Caki2 (cell line): ENCODE measurements around the gene CALHM1. TPM values are rescaled to one million over a fixed set of nuclear protein-coding genes. Genes with fewer than 3 reads are reported as not detected.

Experiments
- DNase-seq: peaks from one replicate; pipeline ENCODE4 v3.0.0-alpha.2; 2015; ENCODE audit warnings: low read depth
- in situ Hi-C: cut with HindIII; loops from 2 replicates; pipeline ENCODE4 v1.10.0; 2016; ENCODE audit warnings: low sequenced_read_pairs, low pct_unique_long_range_greater_than_20kb, mixed read lengths
- total RNA-seq: library from RNA; depleted of rRNA; stranded (reverse); fragments of >200 nt; shearing (Covaris generic); gene quantifications from 2 replicates; pipeline ENCODE4 v1.2.3, GENCODE V29; 2014; ENCODE audit warnings: low replicate concordance

Gene CALHM1
- total RNA-seq, 1 experiment from 2014 or later: not detected

DNA sequence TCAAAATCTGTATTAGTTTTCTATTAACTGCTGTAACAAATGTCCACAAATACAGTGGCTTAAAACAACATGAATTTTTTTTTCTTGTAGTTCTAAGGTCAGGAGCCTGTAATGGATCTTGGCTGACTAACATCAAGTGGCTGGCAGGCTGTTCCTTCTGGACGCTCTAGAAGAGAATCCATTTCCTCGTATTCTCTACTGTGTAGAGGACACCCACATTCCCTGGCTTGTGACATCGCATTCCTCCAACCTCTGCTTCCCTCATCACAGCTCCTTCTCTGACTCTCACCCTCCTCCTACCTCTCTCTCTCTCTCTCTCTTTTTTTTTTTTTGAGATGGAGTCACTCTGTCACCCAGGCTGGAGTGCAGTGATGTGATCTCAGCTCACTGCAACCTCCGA, 4.8 kb upstream of the CALHM1 start:
- peak; percentile 68 for DNase-seq
- in situ Hi-C loops: no loop called here

DNA sequence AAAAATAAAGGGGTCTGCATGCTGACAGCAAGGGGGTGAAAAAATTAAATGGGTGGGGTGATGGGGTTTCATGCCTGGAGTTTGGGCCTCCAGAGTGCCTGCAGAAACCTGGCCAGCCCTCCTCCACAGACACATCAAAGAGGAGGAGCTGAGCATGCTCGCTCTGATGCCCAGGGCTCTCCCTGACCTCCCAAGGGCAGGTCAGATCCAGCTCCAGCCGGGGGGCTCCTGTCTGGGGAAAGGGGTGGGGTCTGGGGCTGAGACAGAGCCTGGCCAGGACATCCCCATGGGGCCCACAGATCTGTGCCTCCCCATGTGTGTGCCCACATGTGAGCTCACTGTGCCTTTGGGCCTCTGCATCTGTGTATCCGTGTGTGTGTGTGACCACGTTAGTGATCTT, 915 bp upstream of the CALHM1 start:
- in situ Hi-C loops: no loop called here
- DNase-seq: no peak

DNA sequence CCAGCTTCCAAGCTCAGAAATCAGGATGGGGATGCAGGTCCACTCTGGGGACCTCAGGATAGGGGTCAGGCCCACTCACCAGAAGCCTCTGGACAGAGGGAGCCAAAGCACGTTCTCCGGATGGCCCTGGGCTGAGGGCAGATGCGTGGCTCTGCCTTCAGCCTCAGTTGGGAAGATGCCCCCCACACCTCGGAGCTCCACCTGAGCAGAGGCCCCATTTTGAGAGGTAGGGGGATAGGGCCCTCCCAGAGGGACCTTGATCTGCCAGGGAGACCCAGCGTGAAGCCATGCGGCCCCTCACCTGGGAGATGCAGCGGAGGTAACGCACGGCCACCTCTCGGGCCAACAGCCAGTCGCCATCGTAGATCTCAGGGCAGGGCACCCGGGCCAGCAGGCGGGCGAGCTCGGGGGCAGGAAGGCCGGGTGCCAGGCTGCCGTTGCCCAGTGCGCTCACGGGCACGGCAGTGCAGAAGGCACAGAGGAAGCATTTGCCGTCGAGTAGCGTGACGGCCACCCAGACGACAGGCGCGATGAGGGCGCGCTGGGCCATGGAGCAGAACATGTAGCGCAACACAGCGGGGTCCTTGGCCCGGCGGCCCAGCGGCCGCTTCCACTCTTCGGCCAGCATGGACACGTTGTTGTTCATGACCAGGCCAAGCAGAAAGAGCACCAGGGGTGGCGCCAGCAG, 660 bp downstream of the CALHM1 start:
- no peak for DNase-seq
- in situ Hi-C loops: no loop called here

DNA sequence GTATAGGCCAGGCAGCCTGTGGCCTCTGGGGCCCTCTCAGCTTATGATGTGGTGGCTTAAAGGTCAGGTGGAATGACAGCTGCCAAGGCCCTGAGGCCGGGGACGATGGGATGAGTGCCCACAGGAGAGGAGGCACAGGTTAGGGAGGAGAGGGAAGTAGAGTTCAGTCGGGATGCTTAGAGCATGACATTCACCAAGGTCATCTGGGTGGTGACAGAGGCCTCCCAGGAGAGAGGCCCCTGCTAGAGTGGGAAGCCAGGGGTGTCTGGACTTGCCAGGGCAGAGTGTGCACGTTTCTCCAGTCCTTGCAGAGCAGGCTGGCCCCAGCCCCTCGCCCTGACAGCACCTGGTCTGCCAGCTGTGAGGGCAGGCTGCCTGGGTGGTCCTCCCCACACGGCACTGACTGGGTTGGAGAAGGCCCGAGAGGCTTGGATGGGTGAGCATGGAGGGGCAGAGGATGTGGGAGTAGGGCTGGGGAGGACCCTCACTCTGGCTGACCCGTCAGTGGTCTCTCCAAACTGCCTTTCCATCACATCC, 1.5 kb downstream of the CALHM1 start:
- in situ Hi-C loops: no loop called here
- DNase-seq: no peak

DNA sequence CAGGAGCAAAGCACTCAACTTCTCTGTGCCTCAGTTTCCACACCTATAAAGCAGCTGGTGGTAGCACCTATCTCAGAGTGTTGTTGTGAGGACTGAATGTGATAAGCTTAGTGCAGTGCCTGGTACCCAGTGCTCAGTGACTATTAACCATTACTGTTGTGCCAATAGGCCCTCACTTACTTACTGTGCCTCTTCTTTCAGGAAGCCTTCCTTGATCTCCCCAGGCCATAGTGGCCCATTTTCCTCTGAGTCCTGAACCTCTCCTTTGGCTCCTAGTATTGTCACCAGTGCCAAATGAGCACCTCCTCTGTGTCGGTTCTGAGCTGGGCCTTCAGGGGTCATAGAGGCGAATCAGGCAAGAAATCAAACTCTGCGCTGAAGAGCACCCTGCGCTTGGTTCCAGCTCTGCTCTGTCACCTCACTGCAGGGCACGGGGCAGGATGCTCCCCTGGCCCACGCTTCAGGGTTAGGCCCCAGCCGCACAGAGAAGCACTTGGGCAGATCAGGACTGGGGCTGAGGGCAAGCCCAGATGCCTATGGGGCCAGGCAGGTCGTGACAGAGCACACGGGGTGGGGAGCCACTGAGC, 2.5 kb downstream of the CALHM1 start:
- in situ Hi-C loops: no loop called here
- DNase-seq: no peak

DNA sequence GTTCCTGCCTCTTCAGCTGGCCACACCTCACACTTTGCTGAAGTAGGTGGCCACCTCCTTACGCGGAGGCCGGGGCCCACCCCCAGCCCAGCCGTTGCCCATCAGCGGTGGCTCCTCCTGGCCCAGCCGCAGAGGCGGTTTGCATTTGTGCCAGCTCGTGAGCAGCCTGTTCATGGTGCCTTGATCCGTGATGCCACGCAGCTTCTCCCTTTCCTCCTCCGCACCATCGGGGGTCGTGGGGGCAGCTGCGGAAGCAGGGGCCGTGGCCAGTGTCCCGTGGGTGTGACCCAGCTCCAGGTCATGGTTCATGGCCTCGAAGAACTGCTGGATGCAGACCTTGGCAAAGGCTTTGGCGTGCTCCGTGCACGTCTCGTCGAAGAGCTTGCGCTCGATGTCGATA, 3.5 kb downstream of the CALHM1 start:
- in situ Hi-C loops: no loop called here
- no peak for DNase-seq

DNA sequence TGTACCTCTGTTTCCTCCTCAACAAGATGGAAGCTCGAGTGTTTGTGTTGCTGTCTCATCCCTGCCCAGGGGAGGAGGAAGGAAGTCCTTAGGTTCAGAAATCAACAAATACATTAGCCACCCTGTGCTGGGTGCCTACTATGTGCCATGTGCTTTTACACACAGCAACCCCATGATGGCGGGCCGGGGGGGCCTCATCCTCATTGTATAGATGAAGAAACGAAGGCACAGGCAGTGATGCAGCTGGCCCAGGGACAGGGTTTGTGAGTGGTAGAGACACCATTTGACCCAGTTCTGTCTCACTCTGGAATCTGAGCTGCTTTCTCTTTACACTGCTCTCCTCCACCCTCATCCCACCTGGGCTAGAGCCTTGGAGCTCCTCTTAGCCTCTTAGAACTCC, 4.7 kb downstream of the CALHM1 start:
- in situ Hi-C loops: no loop called here
- DNase-seq: no peak

DNA sequence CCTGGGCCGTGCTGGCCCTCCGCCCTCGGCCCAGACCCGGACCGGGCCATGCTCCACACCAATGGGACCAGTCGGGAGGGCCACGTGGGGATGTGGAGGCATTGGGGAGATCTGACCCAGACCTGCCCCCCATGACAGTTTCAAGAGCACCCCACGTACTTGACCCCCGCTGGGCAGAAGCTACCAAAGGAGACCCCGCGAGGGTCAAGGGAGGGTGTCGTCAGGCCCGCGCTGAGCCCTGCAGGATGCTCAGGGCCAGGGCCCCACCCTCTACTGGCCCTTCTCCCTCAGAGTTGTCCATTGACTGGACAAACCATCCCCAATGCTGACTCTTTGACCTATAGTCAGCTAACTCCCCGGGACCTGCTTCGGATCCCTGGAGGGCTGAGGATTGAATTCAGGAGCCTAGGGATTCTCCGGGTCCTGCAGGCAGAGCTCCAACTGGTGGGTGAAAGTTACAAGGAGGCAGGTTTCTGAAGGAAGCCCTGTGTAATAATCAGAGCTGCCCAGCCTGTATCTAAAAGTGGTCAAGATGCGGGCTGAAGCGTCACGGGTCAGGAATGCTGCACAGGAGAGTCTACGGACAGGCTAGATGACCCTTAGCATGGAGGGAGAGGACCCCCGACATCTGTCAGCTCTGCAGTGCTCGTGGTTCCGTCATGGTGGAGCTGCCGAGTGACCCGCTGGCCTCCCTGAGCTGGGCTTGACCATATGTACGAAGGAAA, 6.0 kb downstream of the CALHM1 start:
- in situ Hi-C loops: no loop called here

DNA sequence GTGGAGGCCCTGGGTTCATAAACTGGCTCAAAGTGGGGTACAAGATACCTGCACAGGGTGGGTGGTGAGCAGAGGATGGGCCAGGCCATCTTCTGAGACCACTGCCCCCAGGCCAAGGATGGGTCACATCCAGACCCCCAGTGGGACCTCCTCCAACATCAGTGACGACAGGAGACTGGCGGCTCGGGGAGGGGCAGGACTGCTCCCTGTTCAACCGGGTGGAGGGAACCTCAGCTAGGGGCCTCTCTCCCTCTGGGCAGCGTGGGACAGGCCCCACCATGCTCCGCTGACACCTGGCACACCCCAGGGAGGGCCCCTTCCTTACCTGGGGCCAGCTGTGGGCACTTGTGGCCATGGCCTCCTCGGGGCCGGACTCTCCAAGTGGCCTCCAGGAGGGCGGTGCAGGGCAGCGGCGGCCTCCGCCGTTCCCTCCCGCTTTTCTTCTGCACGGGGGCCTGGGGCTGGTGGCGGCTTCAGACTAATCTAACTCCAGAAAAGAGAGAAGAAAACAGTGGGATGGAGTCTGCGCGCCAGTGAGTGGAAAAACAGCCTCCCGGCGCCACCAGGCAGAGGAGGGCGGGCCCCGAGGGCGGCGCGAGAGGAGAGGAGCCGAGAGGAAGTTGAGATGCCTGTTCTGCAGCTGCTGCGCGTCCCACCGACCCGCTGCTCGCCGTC, 6.7 kb downstream of the CALHM1 start, which contains the start of gene CALHM2:
Gene CALHM2 (minus strand): TSS at position 540 of the 675 bp plus-strand sequence. CDS start 2,429 bp downstream, outside the sequence.
- in situ Hi-C loops: no loop called here
- DNase-seq: peak; percentile 12

More for the DNA sequence above, 6.0 kb downstream of the CALHM1 start:
- DNase-seq: no peak

DNA sequence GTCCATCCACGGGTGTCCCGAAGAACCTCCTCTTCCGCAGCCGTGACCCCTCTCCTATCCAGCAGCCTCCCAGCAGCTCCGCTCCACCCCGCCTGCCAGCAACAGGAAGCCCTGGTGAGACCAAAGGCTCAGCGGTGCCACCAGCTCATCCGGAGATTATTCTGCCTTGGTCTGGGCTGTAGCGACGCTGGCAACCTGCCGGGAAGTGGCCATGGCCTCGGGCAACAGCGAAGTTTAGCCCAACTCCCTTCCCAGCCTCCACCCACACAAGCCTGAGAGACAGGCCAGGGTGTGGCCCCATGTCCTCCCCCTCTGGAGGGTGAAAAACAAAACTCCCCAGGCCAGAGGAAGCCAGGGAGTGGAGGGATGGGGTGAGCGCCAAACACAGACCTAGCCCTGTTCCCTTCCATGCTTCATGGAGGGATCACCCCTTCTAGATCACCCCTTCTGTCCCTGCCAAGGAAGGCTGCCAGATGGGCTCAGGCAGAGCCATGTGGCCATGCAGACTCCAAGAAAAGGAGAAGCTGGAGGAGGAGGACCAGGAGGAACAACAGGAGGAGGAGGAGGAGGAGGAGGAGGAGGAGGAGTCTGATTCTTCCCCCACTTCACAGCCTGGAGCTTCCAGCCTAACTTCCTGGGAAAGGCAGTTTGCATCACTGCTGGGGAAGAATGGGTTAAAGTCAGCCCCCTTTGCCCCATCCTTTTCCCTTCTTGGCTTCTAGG, 7.4 kb downstream of the CALHM1 start:
- no peak for DNase-seq
- in situ Hi-C loops: no loop called here

DNA sequence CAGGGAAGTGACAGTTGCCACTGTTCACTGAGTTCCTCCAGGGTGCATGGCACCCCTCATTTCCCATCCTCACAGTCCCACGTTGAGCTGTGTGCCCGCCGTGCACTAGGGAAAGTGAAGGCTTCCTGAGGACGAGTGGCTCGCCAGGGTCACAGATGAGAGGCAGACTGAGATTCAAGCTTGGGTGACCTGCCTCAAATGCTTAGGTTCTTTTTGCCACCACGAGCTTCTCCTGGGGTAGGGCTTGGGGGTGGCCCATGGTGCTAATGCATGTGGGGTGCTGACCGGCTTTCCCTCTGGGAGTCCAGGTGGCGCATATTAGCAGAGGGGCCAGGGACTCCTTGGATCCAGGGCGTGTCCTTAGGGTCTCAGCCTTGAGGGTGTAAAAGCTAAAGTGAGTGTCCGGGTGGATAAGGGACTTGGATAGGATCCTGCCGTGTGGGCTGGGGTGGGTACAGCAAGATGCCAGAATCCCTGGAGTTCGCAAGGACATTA, 8.5 kb downstream of the CALHM1 start:
- no peak for DNase-seq
- in situ Hi-C loops: no loop called here

DNA sequence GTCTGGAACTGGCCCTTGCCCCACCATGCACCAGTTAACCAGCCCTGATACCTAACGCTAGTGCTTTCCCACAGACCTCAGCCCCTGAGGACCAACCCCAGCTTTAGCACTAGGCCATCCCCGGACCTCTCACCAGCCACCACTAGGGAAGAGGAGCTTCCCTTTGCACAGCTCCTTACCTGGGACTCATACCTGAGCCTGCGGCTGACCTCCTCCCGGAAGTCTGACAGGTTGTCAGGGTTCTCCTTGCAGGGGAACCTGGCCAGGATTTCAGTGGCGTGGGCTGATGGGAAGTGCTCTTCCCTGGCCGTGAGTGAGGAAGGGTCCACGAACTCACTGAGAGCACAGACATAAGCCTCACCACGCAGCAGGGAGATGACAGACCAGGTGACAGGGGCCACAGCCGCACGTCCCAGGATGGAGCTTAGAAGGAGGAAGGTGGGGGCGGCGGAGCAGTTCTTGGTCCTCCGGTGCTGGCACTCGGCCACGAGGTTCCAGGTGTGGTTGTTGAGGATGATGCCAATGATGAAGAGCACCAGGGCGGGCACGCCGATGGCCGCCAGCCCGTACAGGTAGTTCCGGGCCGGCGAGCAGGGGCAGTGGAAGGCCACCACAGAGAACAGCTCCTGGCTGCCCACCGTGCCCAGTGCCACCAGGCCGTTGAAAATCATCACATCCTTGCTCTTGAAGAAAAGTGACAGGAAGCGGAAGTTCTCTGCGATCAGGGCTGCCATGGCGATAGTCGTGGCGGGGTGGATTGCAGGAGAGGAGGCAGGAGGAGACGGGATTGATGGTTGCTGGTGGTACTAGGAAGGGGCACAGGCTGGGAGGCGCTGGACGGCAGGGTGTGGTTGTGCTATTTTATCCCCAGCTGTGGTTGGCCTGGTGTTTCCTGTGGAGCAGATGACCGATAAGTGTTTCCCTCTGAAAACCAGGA, 9.2 kb downstream of the CALHM1 start:
- in situ Hi-C loops: no loop called here
- no peak for DNase-seq

DNA sequence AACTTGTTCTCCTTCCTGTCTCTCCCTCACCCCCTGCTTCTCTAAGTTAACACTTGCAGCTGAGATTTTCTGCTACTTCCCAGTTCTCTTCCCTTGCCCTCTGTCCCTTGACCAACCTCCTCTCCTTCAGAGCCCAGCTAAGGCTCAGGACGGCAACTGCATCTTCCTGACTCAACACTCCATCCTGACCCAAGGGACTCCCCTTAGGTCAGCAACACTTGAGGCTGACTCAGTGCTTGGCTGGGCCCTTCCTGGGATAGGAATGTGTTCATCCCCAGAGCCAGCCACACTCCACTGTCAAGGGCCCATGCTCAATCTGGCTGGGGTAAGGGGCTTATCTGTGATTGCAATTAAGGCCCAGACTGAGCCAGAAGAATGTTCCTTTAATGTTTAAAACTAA, 10.0 kb downstream of the CALHM1 start:
- in situ Hi-C loops: no loop called here
- DNase-seq: no peak

DNA sequence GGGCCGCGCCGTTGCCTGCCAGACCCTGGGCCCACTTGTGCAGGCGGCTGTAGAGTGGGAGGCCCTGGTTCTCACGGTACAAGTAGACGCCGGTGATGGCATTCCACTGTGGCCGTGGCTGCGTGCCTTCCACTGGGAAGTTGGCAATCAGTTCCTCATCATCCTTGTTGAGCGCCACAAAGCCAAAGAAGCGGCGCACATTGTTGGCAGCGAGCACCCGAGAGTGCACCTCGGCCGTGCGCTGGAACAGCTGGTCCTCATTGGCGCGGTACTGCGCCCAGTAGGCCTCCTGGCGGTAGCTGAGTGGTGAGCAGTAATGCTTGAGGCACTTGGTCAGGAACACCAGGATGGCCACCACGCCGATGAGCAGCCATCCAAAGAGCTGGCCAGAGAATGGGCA, 11.5 kb downstream of the CALHM1 start:
- no peak for DNase-seq
- in situ Hi-C loops: no loop called here

DNA sequence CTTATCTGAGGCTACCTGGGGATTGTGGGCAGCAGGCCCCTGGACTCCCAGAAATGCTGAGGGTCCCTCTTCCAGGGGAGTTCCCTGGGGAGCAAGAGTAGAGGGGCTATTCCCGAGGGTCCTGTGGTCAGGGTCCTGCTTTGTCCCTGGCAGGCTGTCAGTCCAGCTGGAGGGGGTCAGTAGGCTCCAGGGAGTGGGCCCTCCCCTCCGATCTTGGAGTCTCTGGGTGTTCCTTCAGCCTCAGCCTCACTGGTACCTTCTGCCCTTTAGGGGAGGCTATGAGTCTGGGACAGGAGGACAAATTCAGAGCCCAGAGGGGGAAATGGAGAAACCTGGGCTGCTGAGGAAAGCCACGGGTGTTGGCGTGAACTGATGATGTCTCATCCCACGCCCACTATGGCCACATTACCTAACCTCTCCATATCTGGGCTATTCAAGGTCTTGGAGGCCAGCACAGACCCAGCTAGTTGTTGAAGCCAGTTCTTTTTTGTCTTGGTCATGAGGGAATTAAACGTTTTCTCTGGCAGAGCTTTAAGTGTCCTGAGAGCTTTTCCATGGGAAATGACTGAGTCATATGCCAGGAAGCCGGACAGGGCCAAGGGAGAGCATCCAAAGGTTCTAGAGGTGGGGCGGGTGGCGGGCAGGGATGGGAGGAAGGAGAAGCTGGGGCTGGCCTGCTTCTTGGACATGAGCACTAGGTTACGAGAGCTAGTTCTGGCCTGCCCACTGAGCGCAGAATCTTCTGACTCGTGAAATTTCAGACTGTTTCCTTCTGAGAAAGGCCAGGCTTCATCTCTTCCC, 12.7 kb downstream of the CALHM1 start:
- in situ Hi-C loops: no loop called here

DNA sequence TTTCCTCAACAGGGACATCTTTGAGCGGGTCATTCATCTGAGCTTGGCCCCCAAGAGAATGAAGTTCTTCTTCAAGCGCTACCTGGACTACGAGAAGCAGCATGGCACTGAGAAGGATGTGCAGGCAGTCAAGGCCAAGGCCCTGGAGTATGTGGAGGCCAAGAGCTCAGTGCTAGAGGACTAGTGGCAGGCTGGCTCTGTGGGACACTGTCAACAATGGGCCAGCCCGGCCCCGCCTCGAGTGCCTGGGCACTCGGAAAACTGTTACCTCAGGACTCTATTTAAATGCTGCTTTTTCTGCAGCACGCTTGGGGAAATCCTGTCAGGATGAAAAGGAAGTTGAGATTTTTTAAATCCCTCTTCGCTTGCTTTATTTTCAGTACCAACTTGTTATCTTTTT, 13.3 kb downstream of the CALHM1 start:
- in situ Hi-C loops: no loop called here

More for the DNA sequence above, 12.7 kb downstream of the CALHM1 start:
- DNase-seq: no peak

More for the DNA sequence above, 13.3 kb downstream of the CALHM1 start:
- DNase-seq: no peak
